ENCODE results near the gene SLAMF1.

Gene SLAMF1

DNA sequence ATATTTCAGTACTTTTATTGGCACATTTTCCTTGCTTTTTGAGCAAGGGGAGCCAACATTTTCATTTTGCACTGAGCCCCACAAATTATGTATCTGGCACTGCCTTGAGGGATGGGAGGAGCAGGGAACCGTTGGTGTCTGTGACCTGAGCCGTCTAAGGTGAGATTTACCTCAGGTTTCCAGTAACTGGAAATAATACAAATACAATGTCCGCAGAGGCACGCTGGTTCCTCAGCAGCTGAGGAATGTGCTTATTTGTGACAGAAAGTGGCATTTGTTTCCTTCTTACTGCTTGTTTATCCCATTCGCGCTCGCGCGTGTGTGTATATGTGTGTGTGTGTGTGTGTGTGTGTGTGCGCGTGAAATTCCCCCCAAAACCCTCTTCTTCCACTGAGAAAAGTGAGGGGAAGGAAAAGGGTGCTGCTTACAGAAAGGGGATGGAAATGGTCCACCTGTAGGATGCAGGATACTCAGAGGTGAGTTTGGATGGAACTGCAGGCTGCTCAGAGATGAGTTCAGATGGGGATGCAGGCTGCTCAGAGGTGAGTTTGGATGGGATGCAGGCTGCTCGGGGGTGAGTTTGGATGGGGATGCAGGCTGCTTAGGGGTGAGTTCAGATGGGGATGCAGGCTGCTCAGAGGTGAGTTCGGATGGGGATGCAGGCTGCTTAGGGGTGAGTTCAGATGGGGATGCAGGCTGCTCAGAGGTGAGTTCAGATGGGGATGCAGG, 30.2 kb upstream of the SLAMF1 start:
- no CpG with 5 or more reads among the region's 13 CpGs for WGBS, 2 donors (ENCODE audit: extremely low coverage in 2 of 2, insufficient read length in 2 of 2, insufficient replicate concordance in 1 of 2)

DNA sequence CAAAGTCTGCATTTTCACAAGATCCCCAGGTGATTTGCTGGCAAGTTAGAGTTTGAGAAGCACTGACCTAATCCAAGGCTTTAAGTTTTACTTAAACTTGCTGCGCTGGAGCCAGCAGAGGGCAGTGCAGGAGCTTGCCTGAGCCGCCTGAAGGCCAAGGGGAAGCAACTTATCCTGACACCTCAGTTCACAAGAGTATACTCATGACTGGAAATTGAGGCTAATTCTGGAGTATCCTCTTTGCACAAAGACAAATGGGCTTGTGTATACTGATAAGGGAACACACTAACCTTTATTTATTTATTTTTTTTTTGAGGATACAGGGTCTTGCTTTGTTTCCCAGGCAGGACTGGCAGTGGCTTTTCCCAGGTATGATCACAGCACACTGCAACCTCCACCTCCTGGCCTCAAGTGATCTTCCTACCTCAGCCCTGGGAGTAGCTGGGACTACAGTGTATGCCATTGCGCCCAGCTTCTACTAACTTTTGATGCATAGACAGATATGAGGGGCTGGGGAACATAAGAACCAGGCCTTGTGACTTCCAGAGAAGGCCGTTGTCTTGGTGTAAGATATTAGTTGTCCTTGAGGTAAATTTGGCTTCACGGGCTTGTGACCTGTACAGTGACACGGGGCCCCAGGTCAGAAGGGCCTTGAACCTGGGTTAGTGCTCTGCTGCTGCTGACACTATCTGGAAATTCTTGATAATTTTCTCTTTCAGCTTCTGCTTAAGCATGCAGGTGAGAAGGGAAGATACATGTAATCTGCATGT, 29.0 kb upstream of the SLAMF1 start:
- H2BK120ac ChIP-seq (ENCODE audit: low read depth, low read length), result no peak overlapping the region
- H2BK5ac ChIP-seq (ENCODE audit: low read length), result no peak overlapping the region
- H3K4me3 ChIP-seq (ENCODE audit: low read length in 2 of 2), result no peak overlapping the region
- no peaks in the 10 kb centered on the region for H3K36me3 ChIP-seq (replicated peaks in 1 of 2; ENCODE audit: control insufficient read depth in 2 of 2, insufficient read depth in 2 of 2, low read length in 2 of 2)
- no peak overlapping the region for H2AK5ac ChIP-seq (ENCODE audit: low read depth, low read length)
- H3K14ac ChIP-seq (ENCODE audit: low read length), result no peak overlapping the region
- H3K4ac ChIP-seq (ENCODE audit: low read length), result no peak overlapping the region
- peak; percentile 32 for DNase-seq (ENCODE audit: low spot score)
- no peak overlapping the region for H4K8ac ChIP-seq (ENCODE audit: low read depth, low read length)
- H3K9me3 ChIP-seq (replicated peaks in 1 of 2; ENCODE audit: control insufficient read depth in 2 of 2, insufficient read depth in 1 of 2, low read depth in 1 of 2, low read length in 2 of 2), result no peaks in the 10 kb centered on the region
- H3K9ac ChIP-seq (ENCODE audit: low read depth, low read length, poor library complexity), result no peak overlapping the region
- H3K23ac ChIP-seq (ENCODE audit: low read depth, low read length, poor library complexity), result no peak overlapping the region
- H4K91ac ChIP-seq (ENCODE audit: low read depth, low read length, poor library complexity), result no peak overlapping the region
- H3K27me3 ChIP-seq (ENCODE audit: control insufficient read depth in 3 of 3, insufficient read depth in 3 of 3, low read depth in 1 of 3, low read length in 3 of 3), result peaks cover 0 to 13% (median 0%) of the 10 kb centered on the region in 3 experiments
- no peaks in the 10 kb centered on the region for H3K4me1 ChIP-seq (ENCODE audit: control insufficient read depth in 2 of 2, insufficient read depth in 1 of 2, low read depth in 1 of 2, low read length in 2 of 2)
- H3K18ac ChIP-seq (ENCODE audit: low read length), result no peak overlapping the region
- no peak overlapping the region for H2BK15ac ChIP-seq (ENCODE audit: low read length)
- no peak overlapping the region for H3K27ac ChIP-seq (replicated peaks; ENCODE audit: low read length)
- H3K4me2 ChIP-seq (ENCODE audit: insufficient read depth, low read length, poor library complexity, severe bottlenecking), result no peak overlapping the region
- no peak overlapping the region for H2BK12ac ChIP-seq (ENCODE audit: low read length)
- WGBS, 2 donors (ENCODE audit: extremely low coverage in 2 of 2, insufficient read length in 2 of 2, insufficient replicate concordance in 1 of 2), result no CpG with 5 or more reads among the region's 6 CpGs
- no peaks in the 10 kb centered on the region for H3K79me1 ChIP-seq (ENCODE audit: low read depth, low read length)
- H2AFZ ChIP-seq (ENCODE audit: low read length), result no peak overlapping the region

More for the DNA sequence above, 30.2 kb upstream of the SLAMF1 start:
- H3K4me2 ChIP-seq (ENCODE audit: insufficient read depth, low read length, poor library complexity, severe bottlenecking), result no peak overlapping the region
- no peak overlapping the region for H4K8ac ChIP-seq (ENCODE audit: low read depth, low read length)
- H3K27ac ChIP-seq (replicated peaks; ENCODE audit: low read length), result no peak overlapping the region
- H3K4me1 ChIP-seq (ENCODE audit: control insufficient read depth in 2 of 2, insufficient read depth in 1 of 2, low read depth in 1 of 2, low read length in 2 of 2), result no peaks in the 10 kb centered on the region
- no peak overlapping the region for H2AFZ ChIP-seq (ENCODE audit: low read length)
- no peak overlapping the region for H3K4ac ChIP-seq (ENCODE audit: low read length)
- H3K27me3 ChIP-seq (ENCODE audit: control insufficient read depth in 3 of 3, insufficient read depth in 3 of 3, low read depth in 1 of 3, low read length in 3 of 3), result peaks cover 0 to 13% (median 0%) of the 10 kb centered on the region in 3 experiments
- no peak overlapping the region for H2AK5ac ChIP-seq (ENCODE audit: low read depth, low read length)
- H3K36me3 ChIP-seq (replicated peaks in 1 of 2; ENCODE audit: control insufficient read depth in 2 of 2, insufficient read depth in 2 of 2, low read length in 2 of 2), result no peaks in the 10 kb centered on the region
- H3K79me1 ChIP-seq (ENCODE audit: low read depth, low read length), result no peaks in the 10 kb centered on the region
- no peak overlapping the region for H3K23ac ChIP-seq (ENCODE audit: low read depth, low read length, poor library complexity)
- no peak for DNase-seq (ENCODE audit: low spot score)
- no peak overlapping the region for H3K14ac ChIP-seq (ENCODE audit: low read length)
- H3K18ac ChIP-seq (ENCODE audit: low read length), result no peak overlapping the region
- no peak overlapping the region for H2BK5ac ChIP-seq (ENCODE audit: low read length)
- no peaks in the 10 kb centered on the region for H3K9me3 ChIP-seq (replicated peaks in 1 of 2; ENCODE audit: control insufficient read depth in 2 of 2, insufficient read depth in 1 of 2, low read depth in 1 of 2, low read length in 2 of 2)
- no peak overlapping the region for H2BK120ac ChIP-seq (ENCODE audit: low read depth, low read length)
- no peak overlapping the region for H2BK15ac ChIP-seq (ENCODE audit: low read length)
- no peak overlapping the region for H4K91ac ChIP-seq (ENCODE audit: low read depth, low read length, poor library complexity)
- H2BK12ac ChIP-seq (ENCODE audit: low read length), result no peak overlapping the region
- H3K9ac ChIP-seq (ENCODE audit: low read depth, low read length, poor library complexity), result no peak overlapping the region
- no peak overlapping the region for H3K4me3 ChIP-seq (ENCODE audit: low read length in 2 of 2)

GRCh38 chr1:160674415-160674814, 27.6 kb upstream of the SLAMF1 start:
- no peak for DNase-seq (ENCODE audit: low spot score)
- H3K27ac ChIP-seq (replicated peaks; ENCODE audit: low read length), result no peak overlapping the region

More at GRCh38 chr1:160674415-160674814, 27.6 kb upstream of the SLAMF1 start:
- Histone ChIP-seq H4K8ac (ENCODE audit: low read depth, low read length) (no peak overlapping the region), H3K9me3 (replicated peaks in 1 of 2; ENCODE audit: control insufficient read depth in 2 of 2, insufficient read depth in 1 of 2, low read depth in 1 of 2, low read length in 2 of 2) (no peaks in the 10 kb centered on the region), H3K27me3 (ENCODE audit: control insufficient read depth in 3 of 3, insufficient read depth in 3 of 3, low read depth in 1 of 3, low read length in 3 of 3) (peaks cover 0 to 10% (median 0%) of the 10 kb centered on the region in 3 experiments), H2BK12ac (ENCODE audit: low read length) (no peak overlapping the region), H3K79me1 (ENCODE audit: low read depth, low read length) (no peaks in the 10 kb centered on the region), H2BK120ac (ENCODE audit: low read depth, low read length) (no peak overlapping the region), H3K4me1 (ENCODE audit: control insufficient read depth in 2 of 2, insufficient read depth in 1 of 2, low read depth in 1 of 2, low read length in 2 of 2) (no peaks in the 10 kb centered on the region), H3K14ac (ENCODE audit: low read length) (no peak overlapping the region), H2AFZ (ENCODE audit: low read length) (no peak overlapping the region), H3K18ac (ENCODE audit: low read length) (no peak overlapping the region), H3K4me3 (ENCODE audit: low read length in 2 of 2) (no peak overlapping the region), H2BK5ac (ENCODE audit: low read length) (no peak overlapping the region), H3K9ac (ENCODE audit: low read depth, low read length, poor library complexity) (no peak overlapping the region), H3K36me3 (replicated peaks in 1 of 2; ENCODE audit: control insufficient read depth in 2 of 2, insufficient read depth in 2 of 2, low read length in 2 of 2) (no peaks in the 10 kb centered on the region), H3K23ac (ENCODE audit: low read depth, low read length, poor library complexity) (no peak overlapping the region), H2BK15ac (ENCODE audit: low read length) (no peak overlapping the region), H2AK5ac (ENCODE audit: low read depth, low read length) (no peak overlapping the region), H4K91ac (ENCODE audit: low read depth, low read length, poor library complexity) (no peak overlapping the region), H3K4me2 (ENCODE audit: insufficient read depth, low read length, poor library complexity, severe bottlenecking) (no peak overlapping the region), H3K4ac (ENCODE audit: low read length) (no peak overlapping the region)
- no CpG with 5 or more reads among the region's 2 CpGs for WGBS, 2 donors (ENCODE audit: extremely low coverage in 2 of 2, insufficient read length in 2 of 2, insufficient replicate concordance in 1 of 2)
